Measurements from ENCODE around the gene CC2D1A.

Gene CC2D1A

GRCh38 chr19:13963603-13964105 lies 57.7 kb downstream of the CC2D1A start:
- H3K27ac ChIP-seq (replicated peaks): no peak overlapping the region
- no peak for TF ChIP-seq CTCF (IDR thresholded peaks at IDR 0.05; ENCODE audit: insufficient read depth, low read length)
- TF ChIP-seq POLR2AphosphoS5 (IDR thresholded peaks at IDR 0.05; ENCODE audit: low read depth): no peak
- no peak for TF ChIP-seq GABPA (IDR thresholded peaks at IDR 0.05; ENCODE audit: low read depth)
- TF ChIP-seq SPI1 (IDR thresholded peaks at IDR 0.05; ENCODE audit: borderline replicate concordance, low read depth): no peak
- TF ChIP-seq REST (IDR thresholded peaks at IDR 0.05; ENCODE audit: insufficient replicate concordance, low read depth): no peak
- no peaks in the 10 kb centered on the region for H3K27me3 ChIP-seq (ENCODE audit: insufficient read depth, poor library complexity, severe bottlenecking)
- DNase-seq (ENCODE audit: low read depth in 1 of 2, low spot score in 1 of 2): no peak
- H3K4me3 ChIP-seq (replicated peaks; ENCODE audit: insufficient read depth, low read length): no peak overlapping the region

- Histone ChIP-seq H3K4me3 (replicated peaks; ENCODE audit: insufficient read depth, low read length) (no peak overlapping the region), H3K27me3 (ENCODE audit: insufficient read depth, poor library complexity, severe bottlenecking) (no peaks in the 10 kb centered on the region), H3K27ac (replicated peaks) (no peak overlapping the region)
- DNase-seq (ENCODE audit: low read depth in 1 of 2, low spot score in 1 of 2): no peak
- TF ChIP-seq GABPA (IDR thresholded peaks at IDR 0.05; ENCODE audit: low read depth) (no peak), SPI1 (IDR thresholded peaks at IDR 0.05; ENCODE audit: borderline replicate concordance, low read depth) (no peak), CTCF (IDR thresholded peaks at IDR 0.05; ENCODE audit: insufficient read depth, low read length) (no peak), POLR2AphosphoS5 (IDR thresholded peaks at IDR 0.05; ENCODE audit: low read depth) (no peak), REST (IDR thresholded peaks at IDR 0.05; ENCODE audit: insufficient replicate concordance, low read depth) (no peak)
Measured at GRCh38 chr19:13964776-13965175, 58.8 kb downstream of the CC2D1A start.

GRCh38 chr19:13965377-13965896 lies 59.4 kb downstream of the CC2D1A start:
- no peak for TF ChIP-seq REST (IDR thresholded peaks at IDR 0.05; ENCODE audit: insufficient replicate concordance, low read depth)
- no peak for TF ChIP-seq SPI1 (IDR thresholded peaks at IDR 0.05; ENCODE audit: borderline replicate concordance, low read depth)
- no peak for TF ChIP-seq POLR2AphosphoS5 (IDR thresholded peaks at IDR 0.05; ENCODE audit: low read depth)
- no peak for TF ChIP-seq CTCF (IDR thresholded peaks at IDR 0.05; ENCODE audit: insufficient read depth, low read length)
- TF ChIP-seq GABPA (IDR thresholded peaks at IDR 0.05; ENCODE audit: low read depth): no peak

More at GRCh38 chr19:13965377-13965896, 59.4 kb downstream of the CC2D1A start:
- H3K4me3 ChIP-seq (replicated peaks; ENCODE audit: insufficient read depth, low read length): no peak overlapping the region
- no peak for DNase-seq (ENCODE audit: low read depth in 1 of 2, low spot score in 1 of 2)
- H3K27ac ChIP-seq (replicated peaks): no peak overlapping the region
- H3K27me3 ChIP-seq (ENCODE audit: insufficient read depth, poor library complexity, severe bottlenecking): no peaks in the 10 kb centered on the region
